IMR-90 (cell line): ENCODE measurements around the gene RBBP8. TPM values are rescaled to one million over a fixed set of nuclear protein-coding genes. Genes with fewer than 3 reads are reported as not detected.

Experiments
- ATAC-seq: fragments of 200-7000 bp; cut with Tn5 transposase; 2 replicates; pipeline ENCODE4 v1.9.1; 2020; ENCODE audit warnings: low read depth, mild to moderate bottlenecking, moderate library complexity
- BruUV-seq: library from RNA; stranded (reverse); fragments of 400-500 nt; replicated peaks from 2 replicates; lab custom pipeline; 2021; lab: Mats Ljungman, UMichigan
- CTCF ChIA-PET: fragments of 300-600 bp; formaldehyde crosslinking; extraction: SDS; loops from one replicate; lab custom pipeline; 2021; ENCODE audit warnings: antibody characterized with exemption; lab: Yijun Ruan, JAX
- POLR2A ChIA-PET: fragments of 300-600 bp; sonication (Branson Sonifier 250); formaldehyde crosslinking; loops from one replicate; lab custom pipeline; 2022; ENCODE audit warnings: antibody characterized with exemption; ENCODE audit not compliant: unreplicated experiment; lab: Charles Lee
- DNase-seq: peaks from one replicate; pipeline ENCODE4 v3.0.0; 2013
- H2AFZ ChIP-seq: replicated peaks from 2 replicates; pipeline ENCODE3; 2013; ENCODE audit warnings: low read length, mild to moderate bottlenecking; ENCODE audit not compliant: poor library complexity
- H2AK5ac ChIP-seq: 2 replicates; pipeline ENCODE4 v1.6.1; 2013; ENCODE audit warnings: low read depth, low read length, inconsistent platforms
- H2AK9ac ChIP-seq: replicated peaks from 2 replicates; pipeline ENCODE3; 2013; ENCODE audit warnings: mild to moderate bottlenecking, low read depth, low read length, moderate library complexity; ENCODE audit not compliant: poor library complexity
- H2BK120ac ChIP-seq: 2 replicates; pipeline ENCODE4 v1.6.1; 2013; ENCODE audit warnings: low read depth, low read length, inconsistent platforms
- H2BK15ac ChIP-seq: 3 replicates; pipeline ENCODE4 v1.6.1; 2013; ENCODE audit warnings: low read depth, low read length, inconsistent platforms
- H2BK20ac ChIP-seq: 2 replicates; pipeline ENCODE4 v1.6.1; 2013; ENCODE audit warnings: low read depth, mild to moderate bottlenecking, inconsistent platforms, low read length, moderate library complexity
- H2BK5ac ChIP-seq: 2 replicates; pipeline ENCODE4 v1.6.1; 2013; ENCODE audit warnings: mild to moderate bottlenecking, low read depth, low read length, inconsistent platforms; ENCODE audit not compliant: poor library complexity, severe bottlenecking
- H3K14ac ChIP-seq: replicated peaks from 2 replicates; pipeline ENCODE4 v1.6.1; 2013; ENCODE audit warnings: low read depth, low read length, inconsistent platforms
- H3K18ac ChIP-seq: 2 replicates; pipeline ENCODE4 v1.6.1; 2013; ENCODE audit warnings: low read depth, low read length, control low read depth
- H3K23ac ChIP-seq: 2 replicates; pipeline ENCODE4 v1.6.1; 2013; ENCODE audit warnings: low read depth, low read length, inconsistent platforms
- H3K27ac ChIP-seq: 2 replicates; pipeline ENCODE4 v1.5.1; 2013; ENCODE audit warnings: mild to moderate bottlenecking, control low read depth, low read length; ENCODE audit not compliant: insufficient read depth
- H3K27me3 ChIP-seq: 2 replicates; pipeline ENCODE4 v1.6.1; 2013; ENCODE audit warnings: low read length; ENCODE audit not compliant: control insufficient read depth, insufficient read depth
- H3K36me3 ChIP-seq: 2 replicates; pipeline ENCODE4 v1.6.1; 2013; ENCODE audit warnings: low read length, mixed read lengths; ENCODE audit not compliant: control insufficient read depth, insufficient read depth
- H3K4ac ChIP-seq: 2 replicates; pipeline ENCODE4 v1.6.1; 2013; ENCODE audit warnings: low read depth, low read length, inconsistent platforms
- H3K4me1 ChIP-seq: 2 replicates; pipeline ENCODE4 v1.6.1; 2013; ENCODE audit warnings: low read length, mixed read lengths; ENCODE audit not compliant: control insufficient read depth, insufficient read depth
- H3K4me2 ChIP-seq: 2 replicates; pipeline ENCODE4 v1.6.1; 2013; ENCODE audit warnings: low read depth, mild to moderate bottlenecking, control low read depth, low read length, moderate library complexity
- H3K4me3 ChIP-seq: 2 replicates; pipeline ENCODE4 v1.5.1; 2013; ENCODE audit warnings: low read depth, mild to moderate bottlenecking, control low read depth, low read length, moderate library complexity; ENCODE audit not compliant: insufficient read depth
- H3K56ac ChIP-seq: 2 replicates; pipeline ENCODE4 v1.6.1; 2013; ENCODE audit warnings: low read length, inconsistent platforms; ENCODE audit not compliant: insufficient read depth; ENCODE audit errors: extremely low read depth
- H3K79me1 ChIP-seq, 2 experiments: 2 replicates each; pipeline ENCODE4 v1.6.1; 2013; ENCODE audit warnings: low read length in 2 of 2, inconsistent platforms in 1 of 2, low read depth in 1 of 2
- H3K9ac ChIP-seq: 2 replicates; pipeline ENCODE4 v1.6.1; 2013; ENCODE audit warnings: low read depth, low read length, control low read depth
- H3K9me1 ChIP-seq: 2 replicates; pipeline ENCODE4 v1.6.1; 2013; ENCODE audit warnings: low read length, inconsistent platforms; ENCODE audit not compliant: insufficient read depth
- H3K9me3 ChIP-seq: 2 replicates; pipeline ENCODE4 v1.6.1; 2013; ENCODE audit warnings: low read length; ENCODE audit not compliant: control insufficient read depth, insufficient read depth
- H4K20me1 ChIP-seq: 2 replicates; pipeline ENCODE4 v1.6.1; 2013; ENCODE audit warnings: low read length, inconsistent platforms; ENCODE audit not compliant: insufficient read depth
- H4K5ac ChIP-seq: 2 replicates; pipeline ENCODE4 v1.6.1; 2013; ENCODE audit warnings: mild to moderate bottlenecking, low read depth, low read length, control low read depth
- H4K8ac ChIP-seq, 2 experiments: 2 replicates each; pipeline ENCODE4 v1.6.1; 2013; ENCODE audit warnings: low read depth in 2 of 2, low read length in 2 of 2, control low read depth in 1 of 2, inconsistent platforms in 1 of 2
- H4K91ac ChIP-seq: 2 replicates; pipeline ENCODE4 v1.6.1; 2013; ENCODE audit warnings: low read depth, low read length, inconsistent platforms; ENCODE audit not compliant: insufficient read depth
- BHLHE40 ChIP-seq: fragments of 150-350 bp; IDR thresholded peaks from 2 replicates; pipeline ENCODE4 v1.6.1; 2016; ENCODE audit warnings: mild to moderate bottlenecking, low read depth, low read length
- FOS ChIP-seq: fragments of 150-350 bp; IDR thresholded peaks from 2 replicates; pipeline ENCODE4 v1.6.1; 2016; ENCODE audit warnings: low read depth, low read length
- RAD21 ChIP-seq: IDR thresholded peaks from 2 replicates; pipeline ENCODE4 v1.6.1; 2012; ENCODE audit warnings: low read length, improper control_type of control experiment
- SMC3 ChIP-seq: fragments of 150-350 bp; IDR thresholded peaks from 2 replicates; pipeline ENCODE4 v1.6.1; 2016; ENCODE audit warnings: low read depth, mild to moderate bottlenecking, antibody characterized with exemption, low read length, moderate library complexity
- WGBS, 2 experiments: methylation state at CpG; one replicate each; pipeline versions ENCODE4 v1.1.5 to v1.1.7; 2013; ENCODE audit warnings: missing lambda C conversion rate in 2 of 2; ENCODE audit not compliant: insufficient read length in 1 of 2; ENCODE audit errors: extremely low coverage in 2 of 2; 5-methylcytosine and 5-hydroxymethylcytosine counted together
- dilution Hi-C: fragments of 300-500 bp; cut with HindIII; formaldehyde crosslinking; loops from one replicate; pipeline ENCODE4 v1.14.3; 2018; ENCODE audit warnings: low sequenced_read_pairs; ENCODE audit not compliant: unreplicated experiment
- in situ Hi-C: fragments of 300-500 bp; cut with MboI; formaldehyde crosslinking; loops from 3 replicates; pipeline ENCODE4 v1.14.3; 2019; ENCODE audit warnings: low sequenced_read_pairs, inconsistent platforms, mixed read lengths
- intact Hi-C: fragments of 100-400 bp; cut with micrococcal nuclease; formaldehyde crosslinking; loops from 2 replicates; pipeline ENCODE4 v1.10.0; 2022
- polyA plus RNA-seq, 3 experiments: library from polyadenylated mRNA; depleted of rRNA; stranded (reverse); fragments of >200 nt; gene quantifications; 2 replicates each; pipeline ENCODE4 v1.2.3, GENCODE V29; 2012; ENCODE audit warnings: low replicate concordance in 1 of 3
- total RNA-seq: library from RNA; depleted of rRNA; stranded (reverse); fragments of >200 nt; gene quantifications from 2 replicates; pipeline ENCODE4 v1.2.3, GENCODE V29; 2012
- TF ChIP-seq, protein P1 (sequence below): conservative IDR thresholded peaks from 2 replicates; pipeline ENCODE4 v1.5.1; 2012; ENCODE audit warnings: mild to moderate bottlenecking, low read depth, low read length, improper control_type of control experiment

RBBP8 gene
- total and polyA plus RNA-seq, 2 of the 4 experiments (the other 2 are of a cell fraction): 12.0 to 21.1 TPM

DNA sequence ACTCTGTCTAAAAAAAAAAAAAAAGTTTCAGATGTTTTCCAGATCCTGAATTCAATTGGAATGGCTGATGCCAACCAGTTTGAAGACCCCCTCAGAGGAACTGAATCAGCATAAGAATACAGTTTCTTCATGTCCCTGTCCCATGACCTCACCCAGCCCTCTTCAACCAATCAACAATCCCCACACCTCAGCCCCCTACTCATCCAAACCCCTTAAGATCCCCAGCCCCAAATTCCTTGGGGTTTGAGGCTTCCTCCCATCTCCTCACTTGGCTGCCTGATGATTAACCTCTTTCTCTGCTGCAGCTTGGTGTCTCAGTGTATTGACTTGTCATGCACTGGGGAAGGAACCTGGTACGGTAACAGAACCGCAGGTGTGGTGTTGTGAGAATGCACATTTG is 104.5 kb downstream of the RBBP8 start:
- Histone ChIP-seq H3K18ac (peak overlapping the region; percentile 61; the same call in 1 of the 2 replicates), H3K79me1 (no peaks in the 10 kb centered on the region), H2BK5ac (no peak overlapping the region), H3K27me3 (no peaks in the 10 kb centered on the region), H3K9me3 (peaks cover 4% of the 10 kb centered on the region; the same call in 1 of the 2 replicates), H2BK120ac (peak overlapping the region; percentile 9; the same call in 1 of the 2 replicates), H2AK5ac (0 out of 2 replicates have a peak overlapping the region, but pooled peaks have one; percentile 7), H2AK9ac (no peak overlapping the region), H3K27ac (no peak overlapping the region), H3K23ac (no peak overlapping the region), H3K4me1 (peaks cover 5% of the 10 kb centered on the region), H3K4me2 (no peak overlapping the region), H2BK15ac (peak overlapping the region; percentile 33; the same call in 1 of the 3 replicates), H4K91ac (no peak overlapping the region), H3K14ac (0 out of 2 replicates have a peak overlapping the region, but pooled peaks have one; percentile 2), H2BK20ac (peak overlapping the region; percentile 8; the same call in 1 of the 2 replicates), H4K20me1 (no peaks in the 10 kb centered on the region), H3K36me3 (no peaks in the 10 kb centered on the region), H3K56ac (no peak overlapping the region), H2AFZ (no peak overlapping the region), H4K5ac (no peak overlapping the region; the same call in 1 of the 2 replicates), H3K4ac (peak overlapping the region; percentile 73), H3K4me3 (no peak overlapping the region), H3K9me1 (peaks cover 4% of the 10 kb centered on the region), H4K8ac (no peak overlapping the region), H3K9ac (no peak overlapping the region)
- no TSS peak for BruUV-seq
- ChIA-PET POLR2A (no interaction called here), CTCF (no interaction called here)
- no CpG with 5 or more reads among the region's 2 CpGs for WGBS, 2 experiments
- dilution Hi-C loops: no loop called here
- intact Hi-C loops: no loop called here
- in situ Hi-C loops: loop anchor here (5.0 kb wide), 1 partner anchor 375 kb away; no protein-coding TSS in a partner anchor
- DNase-seq: no peak
- ATAC-seq: no peak
- TF ChIP-seq BHLHE40 (no peak), SMC3 (no peak), RAD21 (no peak), FOS (no peak)
- TF ChIP-seq, protein P1, sequence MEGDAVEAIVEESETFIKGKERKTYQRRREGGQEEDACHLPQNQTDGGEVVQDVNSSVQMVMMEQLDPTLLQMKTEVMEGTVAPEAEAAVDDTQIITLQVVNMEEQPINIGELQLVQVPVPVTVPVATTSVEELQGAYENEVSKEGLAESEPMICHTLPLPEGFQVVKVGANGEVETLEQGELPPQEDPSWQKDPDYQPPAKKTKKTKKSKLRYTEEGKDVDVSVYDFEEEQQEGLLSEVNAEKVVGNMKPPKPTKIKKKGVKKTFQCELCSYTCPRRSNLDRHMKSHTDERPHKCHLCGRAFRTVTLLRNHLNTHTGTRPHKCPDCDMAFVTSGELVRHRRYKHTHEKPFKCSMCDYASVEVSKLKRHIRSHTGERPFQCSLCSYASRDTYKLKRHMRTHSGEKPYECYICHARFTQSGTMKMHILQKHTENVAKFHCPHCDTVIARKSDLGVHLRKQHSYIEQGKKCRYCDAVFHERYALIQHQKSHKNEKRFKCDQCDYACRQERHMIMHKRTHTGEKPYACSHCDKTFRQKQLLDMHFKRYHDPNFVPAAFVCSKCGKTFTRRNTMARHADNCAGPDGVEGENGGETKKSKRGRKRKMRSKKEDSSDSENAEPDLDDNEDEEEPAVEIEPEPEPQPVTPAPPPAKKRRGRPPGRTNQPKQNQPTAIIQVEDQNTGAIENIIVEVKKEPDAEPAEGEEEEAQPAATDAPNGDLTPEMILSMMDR: no peak
